Hindlimb muscle (tissue), 1 donor: Measurements from ENCODE around the gene OR8B3. TPM values are rescaled to one million over a fixed set of nuclear protein-coding genes. Genes with fewer than 3 reads are reported as not detected.

Source experiments
- DNase-seq: peaks from one replicate; pipeline ENCODE4 v3.0.0-alpha.2; 2013
- polyA plus RNA-seq: library from polyadenylated mRNA; unstranded; fragments of 120-200 nt; gene quantifications from one replicate; pipeline ENCODE4 v1.2.1, GENCODE V29; 2013; ENCODE audit not compliant: insufficient read length

Gene OR8B3
- polyA plus RNA-seq, 1 donor = not detected

- no peak for DNase-seq
Observed at GRCh38 chr11:124359566-124359965, 39.3 kb downstream of the OR8B3 start.

GRCh38 chr11:124346311-124346955 lies 52.4 kb downstream of the OR8B3 start:
- DNase-seq = no peak

Other genes with a start within 250 kb of the OR8B3 start
- not detected for gene OR10D3, start 215.7 kb downstream of the OR8B3 start, polyA plus RNA-seq
- not detected for gene OR8G1, start 157.9 kb downstream of the OR8B3 start, polyA plus RNA-seq
- gene OR8G5, start 142.6 kb downstream of the OR8B3 start, polyA plus RNA-seq = not detected
- not detected for gene OR8D1, start 85.1 kb downstream of the OR8B3 start, polyA plus RNA-seq
- not detected for gene OR8D2, start 78.8 kb downstream of the OR8B3 start, polyA plus RNA-seq
- not detected for gene OR8B2, start 14.5 kb downstream of the OR8B3 start, polyA plus RNA-seq
- not detected for gene OR8B4, start 25.8 kb upstream of the OR8B3 start, polyA plus RNA-seq
- gene OR8B8, start 46.7 kb upstream of the OR8B3 start, polyA plus RNA-seq = not detected
- not detected for gene OR8B12, start 144.6 kb upstream of the OR8B3 start, polyA plus RNA-seq
- 0.37 TPM for gene OR8A1, start 171.0 kb upstream of the OR8B3 start, polyA plus RNA-seq
- gene PANX3, start 212.4 kb upstream of the OR8B3 start, polyA plus RNA-seq = not detected
- 23.1 TPM for gene TBRG1, start 223.8 kb upstream of the OR8B3 start, polyA plus RNA-seq